HCT116 (cell line): ENCODE results near the gene TRPV5.

Experiments used
- ATF3 ChIP-seq: IDR thresholded peaks from 2 replicates; pipeline ENCODE4 v1.6.1; 2012
- CEBPB ChIP-seq: IDR thresholded peaks from 2 replicates; pipeline ENCODE4 v1.6.1; 2012; ENCODE audit warnings: low read depth
- CTCF ChIP-seq, 3 experiments: fragments of 200-600 bp in 1 of 3; sonication (generic) in 1 of 3; IDR thresholded peaks in 2 of 3; conservative IDR thresholded peaks in 1 of 3; 2 replicates each; pipeline ENCODE4 v1.5.1; 2012 to 2017; ENCODE audit warnings: low read depth in 2 of 3, low read length in 2 of 3, antibody characterized with exemption in 1 of 3, borderline replicate concordance in 1 of 3, control low read depth in 1 of 3, mild to moderate bottlenecking in 1 of 3, mixed read lengths in 1 of 3, mixed run types in 1 of 3, moderate library complexity in 1 of 3; ENCODE audit not compliant: insufficient read depth in 1 of 3
- EGR1 ChIP-seq: IDR thresholded peaks from 2 replicates; pipeline ENCODE4 v1.6.1; 2012; ENCODE audit warnings: low read depth
- ELF1 ChIP-seq: IDR thresholded peaks from 2 replicates; pipeline ENCODE4 v1.6.1; 2012; ENCODE audit warnings: low read depth, borderline replicate concordance
- EZH2phosphoT487 ChIP-seq: fragments of 200-600 bp; IDR thresholded peaks from 2 replicates; pipeline ENCODE4 v1.6.1; 2018; ENCODE audit warnings: antibody characterized with exemption, borderline replicate concordance
- FOSL1 ChIP-seq: IDR thresholded peaks from 2 replicates; pipeline ENCODE4 v1.6.1; 2012; ENCODE audit warnings: low read depth
- POLR2A ChIP-seq: IDR thresholded peaks from 2 replicates; pipeline ENCODE4 v1.7.0; 2011; ENCODE audit warnings: borderline replicate concordance; ENCODE audit not compliant: insufficient read depth, insufficient read length; ENCODE audit errors: extremely low read depth
- POLR2AphosphoS5 ChIP-seq: IDR thresholded peaks from 2 replicates; pipeline ENCODE4 v1.6.1; 2011; ENCODE audit warnings: mild to moderate bottlenecking, low read depth, low read length, moderate library complexity
- REST ChIP-seq: IDR thresholded peaks from 2 replicates; pipeline ENCODE4 v1.6.1; 2012; ENCODE audit warnings: low read depth
- TCF7L2 ChIP-seq: IDR thresholded peaks from 2 replicates; pipeline ENCODE4 v1.7.0; 2011; ENCODE audit warnings: borderline replicate concordance, inconsistent platforms; ENCODE audit not compliant: insufficient read depth, insufficient read length; ENCODE audit errors: extremely low read depth
- YY1 ChIP-seq: IDR thresholded peaks from 2 replicates; pipeline ENCODE4 v1.6.1; 2011; ENCODE audit warnings: low read length, low read depth, moderate library complexity, mild to moderate bottlenecking; ENCODE audit not compliant: insufficient replicate concordance; ENCODE audit errors: extremely low read depth
- ZNF274 ChIP-seq: fragments of 200-500 bp; sonication (Bioruptor generic); IDR thresholded peaks from 2 replicates; pipeline ENCODE4 v1.6.1; 2014; ENCODE audit warnings: mild to moderate bottlenecking, low read depth, low read length, inconsistent platforms
- TF ChIP-seq, protein P1 (sequence below): IDR thresholded peaks from 2 replicates; pipeline ENCODE4 v1.6.1; 2012

DNA sequence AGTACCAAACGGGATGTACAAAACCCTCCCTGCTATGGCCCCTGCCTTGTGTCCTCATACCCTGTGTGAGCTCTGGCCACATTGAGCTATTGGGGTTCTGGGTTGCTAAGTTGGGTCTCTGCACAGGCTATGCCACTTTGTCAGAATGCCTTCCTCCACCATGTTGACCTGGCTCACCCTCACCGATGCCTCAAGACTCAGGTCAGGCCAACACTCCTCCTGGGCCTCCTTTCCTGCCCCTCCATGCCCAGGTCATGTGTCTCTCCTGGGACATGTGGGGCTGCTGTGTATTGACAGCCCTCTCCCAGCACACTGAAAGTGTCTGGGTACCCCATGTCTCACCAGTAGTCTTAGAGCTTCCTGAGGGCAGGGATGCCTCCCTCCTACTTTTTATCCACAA is 14.6 kb downstream of the TRPV5 start:
- TF ChIP-seq CTCF (IDR thresholded peaks at IDR 0.05 in 2 of 3, conservative IDR thresholded peaks at IDR 0.05 in 1 of 3; ENCODE audit: borderline replicate concordance in 1 of 3, insufficient read depth in 1 of 3, low read depth in 2 of 3, low read length in 2 of 3) (no peak), ELF1 (no peak), EGR1 (no peak), CEBPB (no peak), TCF7L2 (no peak), POLR2AphosphoS5 (no peak), POLR2A (no peak), REST (no peak), YY1 (no peak), ZNF274 (no peak), FOSL1 (no peak), EZH2phosphoT487 (no peak), ATF3 (no peak)
- TF ChIP-seq, protein P1, sequence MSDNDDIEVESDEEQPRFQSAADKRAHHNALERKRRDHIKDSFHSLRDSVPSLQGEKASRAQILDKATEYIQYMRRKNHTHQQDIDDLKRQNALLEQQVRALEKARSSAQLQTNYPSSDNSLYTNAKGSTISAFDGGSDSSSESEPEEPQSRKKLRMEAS, result no peak
